Measurements from ENCODE around the gene MTERF1. TPM values are rescaled to one million over a fixed set of nuclear protein-coding genes. Genes with fewer than 3 reads are reported as not detected.

MTERF1 gene
- total RNA-seq, 2 donors from 2014 or later, result 3.3 to 7.5 TPM

DNA sequence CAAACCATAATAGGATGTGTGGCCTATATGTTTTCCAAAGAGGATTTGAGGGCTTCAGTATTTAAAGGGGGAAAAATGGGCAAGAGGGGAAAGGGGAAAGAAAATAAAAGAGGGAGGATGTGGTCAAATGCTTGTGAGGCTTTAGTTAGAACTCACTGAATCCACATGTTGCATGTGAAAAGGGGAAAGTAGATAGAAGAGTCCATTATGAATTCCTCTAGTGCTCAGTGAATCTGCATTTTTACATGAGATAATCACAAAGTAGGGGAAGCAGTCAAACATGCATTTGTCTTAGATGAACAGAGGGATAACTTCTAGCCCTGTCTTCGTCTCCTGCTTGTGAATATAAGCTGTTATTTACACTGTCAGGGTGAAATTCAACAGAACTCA is 35.5 kb upstream of the MTERF1 start:
- H3K4me3 ChIP-seq, result no peak overlapping the region
- H3K4me1 ChIP-seq, result no peaks in the 10 kb centered on the region
- DNase-seq (no peak), ATAC-seq (no peak)
- no peaks in the 10 kb centered on the region for H3K9me3 ChIP-seq
- no peaks in the 10 kb centered on the region for H3K36me3 ChIP-seq (replicated peaks in 1 of 2; ENCODE audit: insufficient read depth in 1 of 2, low read depth in 2 of 2)
- no peaks in the 10 kb centered on the region for H3K27me3 ChIP-seq
- 84 to 94% methylated on average over 1 of the region's 1 CpG for WGBS, 2 donors
- no peak overlapping the region for H3K27ac ChIP-seq
- no peak for TF ChIP-seq POLR2A (IDR thresholded peaks at IDR 0.05)
- TF ChIP-seq CTCF (IDR thresholded peaks at IDR 0.05), result no peak
- intact Hi-C loops (cut with DNase I), result no loop called here

- no peak overlapping the region for H3K4me3 ChIP-seq
- ATAC-seq (no peak), DNase-seq (no peak)
- TF ChIP-seq POLR2A (IDR thresholded peaks at IDR 0.05) (no peak), CTCF (IDR thresholded peaks at IDR 0.05) (no peak)
- no peaks in the 10 kb centered on the region for H3K9me3 ChIP-seq
- H3K4me1 ChIP-seq, result no peaks in the 10 kb centered on the region
- no peaks in the 10 kb centered on the region for H3K36me3 ChIP-seq (replicated peaks in 1 of 2; ENCODE audit: insufficient read depth in 1 of 2, low read depth in 2 of 2)
- H3K27me3 ChIP-seq, result no peaks in the 10 kb centered on the region
- no peak overlapping the region for H3K27ac ChIP-seq
- WGBS, 2 donors, result 80 to 90% methylated on average over 3 of the region's 3 CpGs
- intact Hi-C loops (cut with DNase I), result no loop called here
Measured at GRCh38 chr7:91915401-91916050, 35.0 kb upstream of the MTERF1 start.

GRCh38 chr7:91913612-91914011 is 33.1 kb upstream of the MTERF1 start:
- TF ChIP-seq POLR2A (IDR thresholded peaks at IDR 0.05) (no peak), CTCF (IDR thresholded peaks at IDR 0.05) (no peak)
- no peak overlapping the region for H3K27ac ChIP-seq
- 65 to 90% methylated on average over 1 to 2 of the region's 2 CpGs for WGBS, 2 donors
- ATAC-seq (no peak), DNase-seq (no peak)
- H3K4me3 ChIP-seq, result no peak overlapping the region
- H3K36me3 ChIP-seq (replicated peaks in 1 of 2; ENCODE audit: insufficient read depth in 1 of 2, low read depth in 2 of 2), result no peaks in the 10 kb centered on the region
- H3K9me3 ChIP-seq, result no peaks in the 10 kb centered on the region
- no peaks in the 10 kb centered on the region for H3K4me1 ChIP-seq
- intact Hi-C loops (cut with DNase I), result no loop called here
- no peaks in the 10 kb centered on the region for H3K27me3 ChIP-seq

- no peaks in the 10 kb centered on the region for H3K36me3 ChIP-seq (replicated peaks in 1 of 2; ENCODE audit: insufficient read depth in 1 of 2, low read depth in 2 of 2)
- no peak overlapping the region for H3K4me3 ChIP-seq
- TF ChIP-seq CTCF (IDR thresholded peaks at IDR 0.05) (no peak), POLR2A (IDR thresholded peaks at IDR 0.05) (no peak)
- no peaks in the 10 kb centered on the region for H3K27me3 ChIP-seq
- no peak for DNase-seq
- H3K4me1 ChIP-seq, result no peaks in the 10 kb centered on the region
- no peak overlapping the region for H3K27ac ChIP-seq
- no peaks in the 10 kb centered on the region for H3K9me3 ChIP-seq
- ATAC-seq, result no peak
- intact Hi-C loops (cut with DNase I), result no loop called here
Measured at GRCh38 chr7:91912494-91912893, 32.0 kb upstream of the MTERF1 start.

GRCh38 chr7:91911121-91911520 is 30.6 kb upstream of the MTERF1 start:
- 90% methylated on average over 4 of the region's 4 CpGs for WGBS, 2 donors
- ATAC-seq, result no peak
- intact Hi-C loops (cut with DNase I), result no loop called here

More at GRCh38 chr7:91911121-91911520, 30.6 kb upstream of the MTERF1 start:
- Histone ChIP-seq H3K36me3 (replicated peaks in 1 of 2; ENCODE audit: insufficient read depth in 1 of 2, low read depth in 2 of 2) (no peaks in the 10 kb centered on the region), H3K27me3 (no peaks in the 10 kb centered on the region), H3K9me3 (no peaks in the 10 kb centered on the region), H3K4me3 (no peak overlapping the region), H3K27ac (no peak overlapping the region), H3K4me1 (no peaks in the 10 kb centered on the region)
- TF ChIP-seq POLR2A (IDR thresholded peaks at IDR 0.05) (no peak), CTCF (IDR thresholded peaks at IDR 0.05) (no peak)
- DNase-seq, result no peak

Measured in body of pancreas (tissue), 4 donors.